Kidney (tissue), 14 donors: ENCODE measurements around the gene TMEM72. TPM values are rescaled to one million over a fixed set of nuclear protein-coding genes. Genes with fewer than 3 reads are reported as not detected.
A peak's percentile ranks its signal among the peaks of the same experiment; 100 is the strongest.

Experiments used
- DNase-seq, 5 donors: peaks; one replicate each; pipeline ENCODE4 v3.0.0-alpha.2; 2013 to 2020
- FAIRE-seq: peaks from 2 replicates; lab custom pipeline; 2012; peaks lifted over from hg19 to GRCh38; lab: Jason Lieb, UNC
- H3K27ac ChIP-seq, 2 donors: one replicate each; pipeline ENCODE4 v1.7.0; 2013; ENCODE audit warnings: low read depth in 2 of 2, low read length in 2 of 2, inconsistent platforms in 1 of 2
- H3K27me3 ChIP-seq: one replicate; pipeline ENCODE4 v1.7.1; 2013; ENCODE audit warnings: low read length, inconsistent platforms; ENCODE audit not compliant: control insufficient read depth, insufficient read depth
- H3K36me3 ChIP-seq, 3 donors: one replicate each; pipeline versions ENCODE4 v1.7.0 to v1.7.1; 2013; ENCODE audit warnings: low read length in 3 of 3, control low read depth in 1 of 3, inconsistent platforms in 1 of 3; ENCODE audit not compliant: insufficient read depth in 3 of 3, control insufficient read depth in 2 of 3
- H3K4me1 ChIP-seq, 3 donors: one replicate each; pipeline versions ENCODE4 v1.7.0 to v1.7.1; 2013; ENCODE audit warnings: low read length in 3 of 3, inconsistent platforms in 1 of 3, low read depth in 1 of 3; ENCODE audit not compliant: control insufficient read depth in 2 of 3, insufficient read depth in 2 of 3
- H3K4me3 ChIP-seq, 3 donors: one replicate each; pipeline versions ENCODE4 v1.7.0 to v1.8.1; 2013; ENCODE audit warnings: low read length in 3 of 3, control low read depth in 1 of 3, inconsistent platforms in 1 of 3
- H3K9ac ChIP-seq, 3 donors: one replicate each; pipeline versions ENCODE4 v1.7.0 to v1.7.1; 2013; ENCODE audit warnings: low read length in 3 of 3, control low read depth in 1 of 3, inconsistent platforms in 1 of 3
- H3K9me3 ChIP-seq, 3 donors: one replicate each; pipeline versions ENCODE4 v1.7.0 to v1.7.1; 2013; ENCODE audit warnings: low read length in 3 of 3, control low read depth in 1 of 3, inconsistent platforms in 1 of 3; ENCODE audit not compliant: control insufficient read depth in 2 of 3, insufficient read depth in 1 of 3
- intact Hi-C: fragments of 100-400 bp; cut with DNase I; formaldehyde crosslinking; loops from one replicate; pipeline ENCODE4 v1.11.1; 2022
- polyA plus RNA-seq: library from polyadenylated mRNA; stranded (reverse); fragments of 350-450 nt; fragmentation: Illumina TruSeq; extraction: RNeasy Lipid Tissue Mini Kit (QIAGEN cat#74804); gene quantifications from one replicate; pipeline ENCODE4 v1.2.3, GENCODE V29; 2014; ENCODE audit warnings: low read depth, low replicate concordance; ENCODE audit not compliant: insufficient read depth
- total RNA-seq: library from RNA; stranded (reverse); fragmentation: NEBNext Ultra II Directional; extraction: Animal tissue kit (Norgen Biotek cat#: 25700); gene quantifications from one replicate; pipeline ENCODE4 v1.2.1, GENCODE V29; 2021
- TF ChIP-seq, protein P1 (sequence below): IDR thresholded peaks from 3 replicates; pipeline ENCODE4 v1.5.1; 2012; ENCODE audit warnings: mild to moderate bottlenecking, moderate library complexity, borderline replicate concordance; ENCODE audit not compliant: insufficient read depth; ENCODE audit errors: extremely low read depth
- donor health status: control.
- donor health status: control.
- donor health status: control.
- donor health status: control.
- donor health status: control.
- donor health status: DM: yes; HTN: yes; CAD: no.
- donor health status: Normal renal cell carcinoma (clear cell type).

TMEM72 gene
- total and polyA plus RNA-seq, 2 donors from 2014 or later = 19.3 to 127 TPM

DNA sequence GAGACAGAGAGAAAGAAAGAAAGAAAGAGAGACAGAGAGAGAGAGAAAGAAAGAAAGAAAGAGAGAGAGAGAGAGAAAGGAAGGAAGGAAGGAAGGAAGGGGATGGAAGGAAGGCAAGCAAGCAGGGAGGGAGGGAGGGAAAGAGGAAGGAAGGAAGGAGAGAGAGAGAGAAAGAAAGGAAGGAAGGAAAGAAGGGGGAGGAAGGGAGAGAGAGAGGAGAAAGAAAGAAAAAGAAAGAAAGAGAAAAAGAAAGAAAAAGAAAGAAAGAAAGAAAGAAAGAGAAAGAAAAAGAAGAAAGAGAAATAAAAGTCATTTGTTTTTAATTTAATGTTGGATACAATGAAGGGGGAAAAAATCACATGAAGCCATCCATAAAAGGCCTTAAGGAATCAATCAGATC, 43.8 kb downstream of the TMEM72 start:
- no peaks in the 10 kb centered on the region for H3K27me3 ChIP-seq
- intact Hi-C loops = no loop called here
- no peak overlapping the region for H3K27ac ChIP-seq
- no peaks in the 10 kb centered on the region for H3K9me3 ChIP-seq
- no peak overlapping the region for H3K9ac ChIP-seq
- FAIRE-seq = no peak
- H3K4me3 ChIP-seq = no peak overlapping the region
- H3K36me3 ChIP-seq = no peaks in the 10 kb centered on the region
- no peak for DNase-seq
- TF ChIP-seq, protein P1, sequence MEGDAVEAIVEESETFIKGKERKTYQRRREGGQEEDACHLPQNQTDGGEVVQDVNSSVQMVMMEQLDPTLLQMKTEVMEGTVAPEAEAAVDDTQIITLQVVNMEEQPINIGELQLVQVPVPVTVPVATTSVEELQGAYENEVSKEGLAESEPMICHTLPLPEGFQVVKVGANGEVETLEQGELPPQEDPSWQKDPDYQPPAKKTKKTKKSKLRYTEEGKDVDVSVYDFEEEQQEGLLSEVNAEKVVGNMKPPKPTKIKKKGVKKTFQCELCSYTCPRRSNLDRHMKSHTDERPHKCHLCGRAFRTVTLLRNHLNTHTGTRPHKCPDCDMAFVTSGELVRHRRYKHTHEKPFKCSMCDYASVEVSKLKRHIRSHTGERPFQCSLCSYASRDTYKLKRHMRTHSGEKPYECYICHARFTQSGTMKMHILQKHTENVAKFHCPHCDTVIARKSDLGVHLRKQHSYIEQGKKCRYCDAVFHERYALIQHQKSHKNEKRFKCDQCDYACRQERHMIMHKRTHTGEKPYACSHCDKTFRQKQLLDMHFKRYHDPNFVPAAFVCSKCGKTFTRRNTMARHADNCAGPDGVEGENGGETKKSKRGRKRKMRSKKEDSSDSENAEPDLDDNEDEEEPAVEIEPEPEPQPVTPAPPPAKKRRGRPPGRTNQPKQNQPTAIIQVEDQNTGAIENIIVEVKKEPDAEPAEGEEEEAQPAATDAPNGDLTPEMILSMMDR = no peak
- H3K4me1 ChIP-seq = peaks cover 0 to 25% (median 14%) of the 10 kb centered on the region in 3 donors

DNA sequence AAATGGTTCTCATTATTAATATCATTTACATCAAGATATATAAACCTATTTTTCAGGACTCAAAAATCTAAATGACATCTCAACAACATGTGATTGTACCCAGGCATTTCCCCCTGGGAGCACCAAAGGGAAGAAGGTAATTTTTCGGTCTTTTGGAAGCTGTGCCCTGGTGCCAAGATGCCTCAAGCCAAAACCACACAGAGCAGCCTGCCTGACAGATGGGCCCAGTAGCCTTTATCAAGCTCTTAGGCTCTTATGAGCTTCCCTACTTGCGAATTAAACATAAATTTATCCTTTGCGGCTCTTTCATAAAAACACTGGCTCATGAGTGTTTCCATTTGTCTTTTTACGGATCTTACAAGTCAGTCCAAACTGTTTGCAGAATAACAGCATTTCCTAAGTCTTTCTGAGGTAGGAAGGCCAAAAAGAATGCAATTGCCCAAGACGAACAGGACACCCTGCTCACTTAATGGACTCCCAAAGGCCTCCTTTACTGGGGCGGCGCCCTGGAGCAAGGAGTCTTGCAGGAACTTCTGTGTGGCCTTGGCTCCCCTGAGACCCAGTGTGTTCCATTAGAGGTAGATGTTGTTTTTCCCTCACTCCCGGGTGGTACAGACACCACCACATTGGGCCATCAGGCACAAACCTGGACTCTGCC, 44.4 kb downstream of the TMEM72 start:
- DNase-seq (peak in 1 of 5 donors; percentile 20), FAIRE-seq (no peak)
- Histone ChIP-seq H3K4me3 (no peak overlapping the region), H3K27me3 (no peaks in the 10 kb centered on the region), H3K27ac (no peak overlapping the region), H3K9ac (no peak overlapping the region), H3K4me1 (peaks cover 0 to 19% (median 18%) of the 10 kb centered on the region in 3 donors), H3K36me3 (no peaks in the 10 kb centered on the region), H3K9me3 (no peaks in the 10 kb centered on the region)
- TF ChIP-seq, protein P1 = no peak
- intact Hi-C loops = no loop called here

DNA sequence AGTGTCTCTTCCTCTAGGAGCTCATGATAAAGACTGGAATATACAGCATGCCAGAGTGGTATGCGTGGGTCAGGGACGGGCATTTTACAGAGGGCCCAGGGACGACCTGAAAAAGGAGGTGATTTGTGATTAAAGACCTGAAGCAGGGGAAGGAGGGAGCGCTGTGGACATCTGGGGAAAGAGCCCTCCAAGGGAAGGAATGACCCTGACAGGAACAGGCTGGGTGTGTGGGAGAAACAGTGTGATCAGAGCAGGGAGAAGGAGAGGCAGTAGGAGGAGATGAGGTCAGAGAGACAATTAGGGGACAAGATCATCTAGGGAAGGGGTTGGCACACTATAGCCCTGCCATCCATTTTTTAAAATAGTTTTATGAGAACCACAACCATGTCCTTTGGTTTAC, 45.1 kb downstream of the TMEM72 start:
- Histone ChIP-seq H3K9ac (no peak overlapping the region), H3K27ac (no peak overlapping the region), H3K4me1 (peaks cover 2 to 21% (median 16%) of the 10 kb centered on the region in 3 donors), H3K27me3 (no peaks in the 10 kb centered on the region), H3K9me3 (no peaks in the 10 kb centered on the region), H3K36me3 (no peaks in the 10 kb centered on the region), H3K4me3 (no peak overlapping the region)
- FAIRE-seq (no peak), DNase-seq (peak in 1 of 5 donors; percentile 13)
- intact Hi-C loops = no loop called here
- TF ChIP-seq, protein P1 = no peak
